ENCODE measurements around the gene ZRANB1.

Gene ZRANB1

GRCh38 chr10:124923684-124924083 is 18.2 kb upstream of the ZRANB1 start:
- Mint-ChIP-seq H3K36me3 (ENCODE audit: low read depth) (peaks cover 72% of the 10 kb centered on the region), H3K4me1 (peaks cover 30% of the 10 kb centered on the region), H3K4me3 (no peak overlapping the region), H3K27me3 (ENCODE audit: low read depth, poor library complexity) (no peaks in the 10 kb centered on the region), H3K9me3 (peaks cover 29% of the 10 kb centered on the region), H3K27ac (no peak overlapping the region)
- no peak for TF ChIP-seq CTCF (IDR thresholded peaks at IDR 0.05)
- DNase-seq: no peak

DNA sequence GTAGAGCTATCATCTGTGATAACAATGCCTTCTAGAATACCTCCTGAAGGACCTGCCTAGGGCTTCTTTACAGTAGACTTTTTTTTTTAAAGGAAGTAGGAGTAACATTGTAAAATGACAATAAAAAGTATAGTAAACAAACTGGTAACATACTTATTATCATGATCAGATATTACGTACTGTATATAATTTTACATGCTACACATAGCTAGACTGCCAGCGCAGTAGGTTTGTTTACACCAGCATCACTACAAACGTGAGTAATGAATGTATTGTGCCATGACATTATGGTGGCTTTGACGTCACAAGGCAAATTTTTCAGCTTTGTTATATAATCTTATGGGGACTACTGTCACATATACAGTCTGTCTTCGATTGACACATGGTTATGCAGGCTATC is 15.4 kb upstream of the ZRANB1 start:
- H3K27ac Mint-ChIP-seq: no peak overlapping the region
- H3K9me3 Mint-ChIP-seq: peaks cover 50% of the 10 kb centered on the region
- no peak for DNase-seq
- H3K27me3 Mint-ChIP-seq (ENCODE audit: low read depth, poor library complexity): no peaks in the 10 kb centered on the region
- no peak for TF ChIP-seq CTCF (IDR thresholded peaks at IDR 0.05)
- no peak overlapping the region for H3K4me3 Mint-ChIP-seq
- H3K36me3 Mint-ChIP-seq (ENCODE audit: low read depth): peaks cover 86% of the 10 kb centered on the region
- H3K4me1 Mint-ChIP-seq: peaks cover 18% of the 10 kb centered on the region

DNA sequence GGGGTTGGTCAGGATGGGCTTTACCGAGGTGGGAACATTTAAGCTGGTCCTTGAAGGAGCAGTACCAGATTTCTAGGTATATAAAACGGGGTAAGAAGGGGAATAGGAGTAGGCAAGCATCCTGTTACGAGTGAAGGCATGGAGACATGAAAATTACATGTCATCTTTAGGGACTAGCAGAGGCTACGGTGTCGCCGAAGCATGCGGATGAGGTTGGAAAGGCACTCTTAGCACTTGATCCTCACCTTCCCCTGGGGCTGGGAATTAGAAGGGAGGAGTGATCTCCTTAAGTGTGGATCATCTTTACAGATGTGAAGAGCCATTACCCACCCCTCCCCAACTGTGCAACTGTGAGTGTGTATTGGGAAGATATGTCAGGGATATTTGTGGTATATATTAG is 13.8 kb upstream of the ZRANB1 start:
- DNase-seq: no peak
- Mint-ChIP-seq H3K36me3 (ENCODE audit: low read depth) (peaks cover 91% of the 10 kb centered on the region), H3K4me1 (peaks cover 18% of the 10 kb centered on the region), H3K4me3 (no peak overlapping the region), H3K9me3 (peaks cover 63% of the 10 kb centered on the region), H3K27me3 (ENCODE audit: low read depth, poor library complexity) (no peaks in the 10 kb centered on the region), H3K27ac (no peak overlapping the region)
- no peak for TF ChIP-seq CTCF (IDR thresholded peaks at IDR 0.05)

- H3K4me3 Mint-ChIP-seq: no peak overlapping the region
- H3K9me3 Mint-ChIP-seq: peaks cover 65% of the 10 kb centered on the region
- no peak overlapping the region for H3K27ac Mint-ChIP-seq
- peaks cover 90% of the 10 kb centered on the region for H3K36me3 Mint-ChIP-seq (ENCODE audit: low read depth)
- H3K4me1 Mint-ChIP-seq: peaks cover 18% of the 10 kb centered on the region
- TF ChIP-seq CTCF (IDR thresholded peaks at IDR 0.05): no peak
- H3K27me3 Mint-ChIP-seq (ENCODE audit: low read depth, poor library complexity): no peaks in the 10 kb centered on the region
- no peak for DNase-seq
Measured at GRCh38 chr10:124928545-124928944, 13.4 kb upstream of the ZRANB1 start.

DNA sequence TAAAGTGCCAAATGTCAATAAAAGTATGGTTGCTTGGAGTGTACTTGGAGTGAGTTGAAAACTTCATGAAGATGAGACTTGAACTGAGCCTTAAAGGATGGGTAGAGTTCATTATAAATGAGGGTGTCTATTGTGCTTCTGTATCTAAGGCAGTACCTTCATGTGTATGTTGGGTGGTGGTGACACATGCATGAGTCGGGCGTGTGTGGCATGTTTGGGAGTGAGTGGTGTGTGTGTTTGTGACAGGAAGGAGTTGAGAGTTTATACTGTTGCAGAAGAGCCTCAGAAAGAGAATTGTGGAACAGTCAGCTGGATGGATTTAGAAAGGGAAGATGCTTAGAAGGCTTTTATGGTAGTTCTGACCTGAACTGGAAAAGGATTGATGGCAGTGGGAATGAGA is 6.0 kb upstream of the ZRANB1 start:
- Mint-ChIP-seq H3K4me1 (peaks cover 12% of the 10 kb centered on the region), H3K27ac (peak overlapping the region; percentile 66), H3K4me3 (no peak overlapping the region), H3K27me3 (ENCODE audit: low read depth, poor library complexity) (no peaks in the 10 kb centered on the region), H3K36me3 (ENCODE audit: low read depth) (peaks cover 27% of the 10 kb centered on the region), H3K9me3 (peaks cover 21% of the 10 kb centered on the region)
- no peak for TF ChIP-seq CTCF (IDR thresholded peaks at IDR 0.05)
- no peak for DNase-seq

- Mint-ChIP-seq H3K9me3 (peaks cover 14% of the 10 kb centered on the region), H3K36me3 (ENCODE audit: low read depth) (peaks cover 20% of the 10 kb centered on the region), H3K4me1 (peaks cover 14% of the 10 kb centered on the region), H3K27ac (no peak overlapping the region), H3K4me3 (no peak overlapping the region), H3K27me3 (ENCODE audit: low read depth, poor library complexity) (no peaks in the 10 kb centered on the region)
- DNase-seq: no peak
- TF ChIP-seq CTCF (IDR thresholded peaks at IDR 0.05): no peak
Measured at GRCh38 chr10:124936813-124937212, 5.1 kb upstream of the ZRANB1 start.

All from nephron progenitor cell (in vitro differentiated cells).